Stimulated activated CD8-positive, alpha-beta memory T cell treated with anti-CD3 and anti-CD28 coated beads, Interleukin-4, amount 100 ng/mL, for 1 hour (primary cell): ENCODE measurements around the gene PCF11.

Experiments
- DNase-seq, 2 donors: peaks; one replicate each; pipeline ENCODE4 v3.0.0-alpha.2; 2020; ENCODE audit warnings: low read depth in 2 of 2, low spot score in 1 of 2

PCF11 gene

GRCh38 chr11:83153764-83154163 lies 3.2 kb upstream of the PCF11 start:
- no peak for DNase-seq

GRCh38 chr11:83156144-83156995 lies 561 bp upstream of the PCF11 start:
- DNase-seq: peak; percentile 92 to 97

DNA sequence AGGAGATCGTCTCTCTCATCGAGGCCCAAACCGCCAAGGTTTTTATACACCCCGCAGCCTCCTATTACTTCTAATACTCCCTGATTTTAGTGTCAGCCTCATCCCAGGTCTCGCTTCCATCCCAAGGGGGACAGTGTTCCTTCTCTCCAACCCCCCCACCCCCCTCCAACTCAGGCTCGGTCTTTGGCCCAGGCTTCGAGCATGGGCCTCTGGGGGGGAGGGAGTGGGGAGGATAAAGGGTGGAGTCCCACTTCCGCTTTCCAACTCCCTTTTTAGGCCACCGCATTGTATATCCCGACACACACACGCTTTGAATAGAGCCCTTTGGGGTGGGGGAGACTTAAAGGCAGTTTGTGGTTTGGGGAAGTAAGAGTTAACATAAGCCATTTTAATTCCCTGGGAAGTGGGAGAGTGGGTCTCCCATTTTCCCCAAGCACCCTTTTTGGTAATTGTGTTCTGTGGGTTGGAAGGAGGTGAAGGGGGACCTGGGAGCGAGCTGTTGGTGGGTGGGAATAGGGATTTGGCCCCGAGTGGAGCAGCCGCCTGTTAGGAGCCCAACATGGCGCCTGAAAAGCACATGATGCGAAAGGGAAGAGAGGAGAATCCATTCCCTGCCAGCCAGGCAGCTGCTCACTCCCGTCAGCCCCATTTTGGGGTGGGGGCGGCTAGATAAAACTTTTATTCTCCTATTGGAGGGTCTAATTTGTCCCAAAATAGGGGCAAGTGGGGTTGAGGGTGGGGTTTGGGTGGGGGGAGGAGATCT lies 844 bp downstream of the PCF11 start:
- peak in 1 of 2 donors; percentile 13 for DNase-seq

DNA sequence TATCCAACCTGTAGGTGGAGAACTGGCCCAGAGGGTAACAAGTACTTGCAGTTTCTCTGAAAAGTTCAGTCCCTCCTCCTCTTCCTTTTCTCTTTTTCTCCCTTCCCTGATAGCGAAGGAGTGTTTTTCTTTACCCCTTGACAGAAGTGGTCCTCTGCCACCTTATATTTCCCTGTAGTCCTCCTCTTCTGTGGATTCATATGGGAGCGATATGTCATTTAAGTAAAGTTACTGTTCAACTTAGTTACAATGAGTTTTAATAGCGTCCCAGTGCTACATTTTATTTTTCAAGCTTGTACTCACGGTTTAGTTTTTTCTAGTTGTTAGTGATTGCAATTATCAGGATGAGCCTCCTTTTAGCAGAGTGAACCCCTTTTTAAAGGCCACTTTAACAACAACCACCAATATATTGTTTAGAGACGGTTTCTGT lies 1.4 kb downstream of the PCF11 start:
- no peak for DNase-seq

GRCh38 chr11:83158965-83159901 lies 2.3 kb downstream of the PCF11 start:
- no peak for DNase-seq

GRCh38 chr11:83159902-83160865 lies 3.3 kb downstream of the PCF11 start:
- no peak for DNase-seq

GRCh38 chr11:83161610-83162199 lies 4.8 kb downstream of the PCF11 start:
- DNase-seq: no peak

DNA sequence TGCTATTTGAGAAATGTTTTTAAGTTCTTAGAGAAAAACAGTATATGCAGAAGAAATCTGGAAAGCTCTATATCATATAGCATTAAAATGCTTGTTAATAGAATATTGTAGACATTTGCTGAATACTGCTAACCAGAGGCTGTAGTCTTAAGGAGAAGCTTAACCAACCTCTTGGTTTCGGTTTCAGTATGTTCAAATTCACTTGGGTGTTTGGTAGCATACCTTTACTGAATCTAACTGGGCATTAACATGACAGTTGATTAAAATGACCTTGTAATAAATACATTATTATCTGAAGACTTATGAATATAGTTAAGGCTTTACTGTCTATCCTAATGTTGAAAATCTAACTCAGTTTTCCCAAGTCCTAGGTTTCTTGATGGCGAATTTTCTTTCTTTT lies 5.4 kb downstream of the PCF11 start:
- DNase-seq: no peak

DNA sequence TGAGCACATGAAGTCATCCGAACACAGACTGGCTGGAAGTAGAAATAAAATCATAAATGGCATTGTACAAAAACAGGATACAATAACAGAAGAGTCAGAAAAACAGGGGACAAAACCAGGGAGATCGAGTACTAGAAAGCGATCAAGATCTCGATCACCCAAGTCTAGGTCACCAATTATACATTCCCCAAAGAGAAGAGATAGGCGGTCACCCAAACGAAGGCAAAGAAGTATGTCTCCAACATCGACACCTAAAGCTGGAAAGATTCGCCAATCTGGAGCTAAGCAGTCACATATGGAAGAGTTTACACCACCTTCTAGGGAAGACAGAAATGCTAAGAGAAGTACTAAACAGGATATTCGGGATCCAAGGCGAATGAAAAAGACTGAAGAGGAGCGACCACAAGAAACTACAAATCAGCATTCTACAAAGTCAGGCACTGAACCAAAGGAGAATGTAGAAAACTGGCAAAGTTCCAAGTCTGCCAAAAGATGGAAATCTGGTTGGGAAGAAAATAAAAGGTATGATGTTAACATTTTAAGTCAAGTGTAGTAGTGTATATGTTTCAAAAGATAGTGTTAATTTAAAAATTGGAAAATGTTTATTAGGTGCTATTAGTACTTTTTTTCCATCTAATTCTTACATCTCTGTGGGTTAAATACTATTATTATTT lies 9.4 kb downstream of the PCF11 start:
- DNase-seq: no peak

DNA sequence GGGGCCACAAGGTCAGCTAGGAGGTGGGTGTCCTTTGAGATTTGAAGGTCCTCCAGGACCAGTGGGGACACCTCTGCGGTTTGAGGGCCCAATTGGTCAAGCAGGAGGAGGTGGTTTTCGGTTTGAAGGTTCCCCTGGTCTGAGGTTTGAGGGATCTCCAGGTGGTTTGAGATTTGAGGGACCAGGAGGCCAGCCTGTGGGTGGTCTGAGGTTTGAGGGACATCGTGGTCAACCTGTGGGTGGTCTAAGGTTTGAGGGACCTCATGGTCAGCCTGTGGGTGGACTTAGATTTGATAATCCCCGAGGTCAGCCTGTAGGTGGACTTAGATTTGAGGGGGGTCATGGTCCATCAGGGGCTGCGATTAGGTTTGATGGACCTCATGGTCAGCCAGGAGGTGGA lies 11.8 kb downstream of the PCF11 start:
- no peak for DNase-seq

- no peak for DNase-seq
Measured at GRCh38 chr11:83170865-83171264, 13.9 kb downstream of the PCF11 start.

DNA sequence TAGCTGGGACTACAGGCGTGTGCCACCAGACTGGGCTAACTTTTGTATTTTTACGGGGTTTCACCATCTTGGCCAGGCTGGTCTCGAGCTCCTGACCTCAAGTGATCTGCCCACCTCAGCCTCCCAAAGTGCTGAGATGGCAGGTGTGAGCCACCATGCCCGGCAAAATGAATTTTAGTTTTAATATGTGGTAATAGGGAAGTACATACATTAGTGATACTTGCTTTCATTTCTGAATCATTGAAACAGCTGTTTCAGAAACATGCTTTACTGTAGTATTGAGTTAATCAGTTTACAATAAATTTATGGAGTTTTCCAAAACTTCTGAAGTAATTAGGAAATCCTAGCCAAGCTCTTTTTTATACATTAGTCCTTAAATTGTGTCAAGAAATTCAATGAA lies 15.6 kb downstream of the PCF11 start:
- DNase-seq: no peak

- DNase-seq: no peak
Measured at GRCh38 chr11:83174008-83174407, 17.1 kb downstream of the PCF11 start.

DNA sequence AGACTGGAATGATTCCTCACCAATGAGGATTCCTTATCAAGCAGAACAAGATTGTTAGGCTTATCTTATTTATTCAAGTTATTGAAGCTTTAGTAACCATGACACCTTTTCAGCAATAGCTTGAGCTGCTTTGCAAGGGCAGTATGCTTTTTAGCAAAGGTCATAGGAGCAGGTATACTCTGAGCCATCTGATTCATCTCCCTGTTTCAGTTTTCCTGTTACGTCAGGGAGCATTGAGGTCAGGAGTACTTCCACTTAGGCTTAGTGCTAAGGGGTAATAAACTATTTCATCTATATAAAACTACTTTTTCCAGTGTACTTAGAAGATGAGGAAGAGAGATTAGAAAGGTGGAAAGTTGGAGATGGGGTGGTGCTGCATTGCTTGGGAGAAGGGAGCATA lies 18.9 kb downstream of the PCF11 start:
- no peak for DNase-seq

- no peak for DNase-seq
Measured at GRCh38 chr11:83181815-83182214, 24.9 kb downstream of the PCF11 start.

DNA sequence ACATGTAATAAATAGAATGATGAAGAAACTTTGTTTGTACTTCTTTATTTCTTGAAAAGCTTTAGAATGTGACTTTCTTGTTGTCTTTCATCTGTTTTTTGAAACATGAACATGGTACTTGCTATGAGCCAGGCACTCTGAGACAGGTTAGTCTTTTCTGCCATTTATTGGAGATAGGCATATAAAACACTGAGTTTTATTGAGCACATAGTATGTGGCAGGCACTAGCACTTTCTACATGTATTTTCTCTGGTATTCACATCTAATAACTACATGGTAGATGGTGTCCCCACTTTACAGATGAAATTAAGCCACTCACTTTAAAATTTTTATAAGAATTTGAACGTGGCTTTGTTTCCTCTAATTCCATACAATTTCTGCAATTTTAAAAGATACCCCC lies 28.8 kb downstream of the PCF11 start:
- DNase-seq: no peak

DNA sequence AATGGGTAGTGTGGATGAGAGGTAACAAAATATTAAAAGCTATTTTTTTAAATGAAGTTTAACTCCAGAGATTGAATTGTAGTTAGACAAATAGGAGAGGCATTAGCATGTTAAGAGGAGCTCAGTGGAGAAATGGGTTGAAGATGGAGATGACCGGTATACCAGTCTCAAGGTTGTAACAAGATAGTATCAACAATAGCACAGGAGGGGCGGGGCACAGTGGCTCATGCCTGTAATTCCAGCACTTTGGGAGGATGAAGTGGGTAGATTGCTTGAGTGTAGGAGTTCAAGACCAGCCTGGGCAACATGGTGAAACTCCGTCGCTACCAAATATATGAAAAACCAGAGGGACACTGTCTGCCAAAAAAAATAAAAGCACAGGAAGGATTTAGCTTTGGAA lies 30.5 kb downstream of the PCF11 start:
- no peak for DNase-seq

- DNase-seq: no peak
Measured at GRCh38 chr11:83191491-83191890, 34.6 kb downstream of the PCF11 start.

GRCh38 chr11:83191986-83192385 lies 35.1 kb downstream of the PCF11 start:
- DNase-seq: no peak
